Activated CD8-positive, alpha-beta memory T cell treated with anti-CD3 and anti-CD28 coated beads for 1 hour (primary cell): ENCODE measurements around the gene CHRNA4.
"Not testable (repeated sequence)": the region's sequence is repeated elsewhere in the genome, so short reads cannot be mapped to it uniquely, and the experiment has no call there.

ENCODE experiments used
- DNase-seq, 2 donors: peaks; one replicate each; pipeline ENCODE4 v3.0.0-alpha.2; 2020; ENCODE audit warnings: low read depth in 1 of 2; ENCODE audit errors: extremely low read depth in 1 of 2

CHRNA4 gene

GRCh38 chr20:63398744-63399514 lies 37.8 kb upstream of the CHRNA4 start:
- DNase-seq, result no peak

DNA sequence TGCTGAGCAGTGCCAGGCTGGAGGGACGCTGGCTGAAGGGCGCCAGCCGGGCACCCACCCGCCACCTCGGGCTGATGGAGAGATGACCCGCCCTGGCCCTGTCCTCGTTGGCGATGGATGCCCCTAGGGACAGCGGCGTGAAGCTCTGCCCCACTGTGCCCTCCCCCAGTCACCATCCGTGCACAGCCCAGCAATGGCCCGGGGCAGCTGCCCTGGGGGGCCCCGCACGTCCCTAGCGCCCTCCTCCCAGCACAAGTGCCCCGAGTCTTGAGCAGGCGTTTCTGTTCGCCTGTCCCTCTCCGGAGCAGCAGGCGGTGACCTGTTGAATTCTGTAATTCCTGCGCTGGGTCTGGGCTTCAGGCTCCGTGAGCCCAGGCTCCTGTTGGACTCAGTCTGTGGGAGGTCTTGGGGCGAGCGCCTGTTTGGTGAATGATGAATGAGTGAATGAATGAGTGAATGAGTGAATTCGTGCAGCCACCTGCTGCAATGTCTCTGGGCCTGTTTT lies 36.8 kb upstream of the CHRNA4 start:
- no peak for DNase-seq

GRCh38 chr20:63397155-63397843 lies 36.1 kb upstream of the CHRNA4 start:
- no peak for DNase-seq

DNA sequence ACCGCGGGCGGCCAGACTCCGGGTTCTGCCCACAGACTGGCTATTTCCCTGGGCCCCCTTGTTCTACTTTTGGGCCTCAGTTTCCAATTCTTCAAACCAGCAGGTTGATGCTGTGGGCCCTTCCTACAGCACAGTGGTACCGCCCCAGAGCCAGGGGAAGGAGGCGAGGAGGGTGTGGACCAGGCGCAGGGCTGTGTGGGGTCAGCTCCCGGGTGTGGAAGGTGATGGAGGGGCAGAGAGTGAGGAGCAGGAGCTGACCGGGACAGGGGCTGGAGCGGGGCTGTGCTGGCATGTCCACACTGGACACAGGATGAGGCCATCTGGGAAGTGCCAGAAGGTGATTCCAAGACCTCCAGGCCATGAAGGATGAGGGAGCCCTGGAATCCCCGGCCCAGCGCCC lies 35.2 kb upstream of the CHRNA4 start:
- DNase-seq, result no peak

GRCh38 chr20:63395723-63396122 lies 34.6 kb upstream of the CHRNA4 start:
- no peak for DNase-seq

GRCh38 chr20:63394920-63395455 lies 33.8 kb upstream of the CHRNA4 start:
- DNase-seq, result no peak

DNA sequence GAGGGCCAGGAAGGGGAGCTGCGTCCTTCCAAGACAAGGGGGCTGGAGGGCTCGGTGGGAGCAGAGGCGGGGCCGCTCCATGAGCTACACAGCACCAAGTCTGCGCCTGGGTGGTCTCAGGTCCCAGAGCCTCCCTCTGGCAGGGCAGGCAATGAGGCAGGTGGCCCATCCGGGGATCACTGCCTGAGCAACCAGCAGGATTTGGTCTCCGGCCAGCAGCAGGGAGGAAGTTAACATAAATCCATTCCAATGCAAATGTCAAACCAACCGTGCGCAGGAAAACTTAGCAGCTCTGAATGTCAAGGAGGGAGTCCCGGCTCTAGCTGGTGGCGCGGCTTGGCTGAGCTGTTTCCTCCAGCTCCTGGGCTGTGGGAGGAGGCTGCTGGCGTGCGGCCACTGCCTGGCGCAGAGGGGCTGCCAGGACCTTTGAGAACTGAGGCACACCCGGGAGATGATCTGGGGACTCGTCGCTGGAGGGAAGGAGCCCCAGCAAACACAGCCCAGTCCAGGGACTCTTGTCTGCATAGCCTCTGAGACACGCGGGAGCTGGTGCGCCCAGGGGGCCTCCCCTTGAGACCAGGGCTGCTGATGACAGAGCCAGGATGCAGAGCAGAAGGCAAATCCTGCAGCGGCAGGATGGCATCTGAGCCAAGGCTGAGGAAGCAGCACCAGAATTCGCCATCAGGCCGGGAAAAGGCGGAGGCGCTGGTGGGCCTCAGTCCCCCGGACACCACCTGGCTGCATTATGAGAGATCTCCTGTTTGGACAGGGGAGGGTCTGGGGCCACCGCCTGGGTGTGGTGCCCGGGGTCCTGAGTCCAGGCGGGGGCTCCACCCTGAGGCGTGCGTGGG lies 33.1 kb upstream of the CHRNA4 start:
- DNase-seq, result no peak

GRCh38 chr20:63393566-63393965 lies 32.4 kb upstream of the CHRNA4 start:
- DNase-seq, result no peak

GRCh38 chr20:63392465-63393365 lies 31.6 kb upstream of the CHRNA4 start:
- DNase-seq, result no peak

- no peak for DNase-seq
Measured at GRCh38 chr20:63387917-63388316, 26.8 kb upstream of the CHRNA4 start.

GRCh38 chr20:63387393-63387792 lies 26.2 kb upstream of the CHRNA4 start:
- no peak for DNase-seq

DNA sequence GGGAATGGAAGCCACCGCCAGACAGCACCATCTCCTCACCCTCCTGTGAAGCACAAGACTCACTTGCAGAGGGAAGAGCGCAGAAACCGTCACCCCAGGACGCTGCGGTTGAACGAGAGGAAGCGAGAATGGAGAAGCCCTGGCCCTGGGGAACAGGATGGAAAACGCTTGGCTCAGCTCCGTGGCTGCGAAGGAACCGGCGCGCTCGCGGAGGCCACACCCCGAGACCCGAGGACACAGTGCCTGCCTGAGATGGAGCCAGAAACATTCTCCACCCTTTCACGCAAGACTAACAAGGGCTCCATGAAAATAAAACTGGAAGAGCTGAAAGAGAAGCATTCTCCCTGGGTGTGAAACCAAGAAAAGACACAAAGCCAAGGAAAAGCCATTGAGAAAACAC lies 25.3 kb upstream of the CHRNA4 start:
- no peak for DNase-seq

GRCh38 chr20:63385819-63386218 lies 24.7 kb upstream of the CHRNA4 start:
- no peak for DNase-seq

GRCh38 chr20:63384336-63384735 lies 23.2 kb upstream of the CHRNA4 start:
- no peak for DNase-seq

GRCh38 chr20:63383556-63383955 lies 22.4 kb upstream of the CHRNA4 start:
- DNase-seq, result no peak

GRCh38 chr20:63382551-63383300 lies 21.6 kb upstream of the CHRNA4 start:
- DNase-seq, result no peak

GRCh38 chr20:63381781-63382431 lies 20.8 kb upstream of the CHRNA4 start:
- DNase-seq, result peak in 1 of 2 donors; percentile 14

DNA sequence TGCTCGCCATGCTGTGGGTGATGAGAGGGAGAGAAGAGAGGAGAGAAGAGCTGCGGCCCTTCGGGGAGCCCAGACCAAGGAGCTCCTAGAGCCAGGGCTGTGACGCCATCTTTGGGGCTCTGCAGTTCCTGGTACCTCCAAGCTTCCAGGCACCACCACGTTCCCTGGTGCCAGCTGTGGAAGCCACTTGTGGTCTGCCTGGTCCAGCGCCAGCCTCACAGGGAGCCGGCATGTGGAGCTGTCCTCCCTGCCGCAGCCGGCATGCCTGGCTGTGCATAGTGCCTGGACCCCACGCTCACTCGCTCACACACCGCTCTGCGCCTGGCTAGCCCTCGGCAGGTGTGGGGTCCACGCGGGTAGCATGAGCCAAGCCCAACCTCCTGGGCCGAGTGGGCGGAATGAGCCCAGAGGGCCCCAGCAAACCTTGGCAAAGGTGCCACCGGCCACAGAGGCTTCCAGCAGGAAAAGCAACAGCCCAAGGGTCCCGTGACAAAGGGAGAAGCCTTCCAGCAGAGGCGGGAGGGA lies 19.3 kb upstream of the CHRNA4 start:
- no peak for DNase-seq

- DNase-seq, result not testable (repeated sequence)
Measured at GRCh38 chr20:63379872-63380271, 18.7 kb upstream of the CHRNA4 start.
